K562 (cell line): ENCODE data around the gene CLGN.

Experiments used
- CTCF ChIP-seq, 3 experiments: IDR thresholded peaks in 2 of 3; conservative IDR thresholded peaks in 1 of 3; 2 replicates each; pipeline ENCODE4 v1.5.1; 2011 to 2012; ENCODE audit warnings: low read length in 3 of 3, mild to moderate bottlenecking in 3 of 3, control low read depth in 2 of 3, improper control_type of control experiment in 1 of 3, inconsistent platforms in 1 of 3, low read depth in 1 of 3, mixed read lengths in 1 of 3, moderate library complexity in 1 of 3; ENCODE audit not compliant: insufficient read depth in 2 of 3
- GATAD2B ChIP-seq: fragments of 450-650 bp; IDR thresholded peaks from 2 replicates; pipeline ENCODE4 v1.6.1; 2017; ENCODE audit warnings: mild to moderate bottlenecking, borderline replicate concordance
- HCFC1 ChIP-seq: IDR thresholded peaks from 2 replicates; pipeline ENCODE4 v1.6.1; 2012; ENCODE audit warnings: low read depth, low read length, improper control_type of control experiment
- MBD2 ChIP-seq: sonication (generic); IDR thresholded peaks from 2 replicates; pipeline ENCODE4 v1.6.1; 2016; ENCODE audit warnings: low read depth, borderline replicate concordance
- NCOA2 ChIP-seq, 2 experiments: fragments of 450-650 bp; IDR thresholded peaks; 2 replicates each; pipeline ENCODE4 v1.6.1; 2018; ENCODE audit warnings: mild to moderate bottlenecking in 2 of 2, moderate library complexity in 1 of 2; ENCODE audit not compliant: partially characterized antibody in 2 of 2
- NFYB ChIP-seq: IDR thresholded peaks from 2 replicates; pipeline ENCODE4 v1.6.1; 2011; ENCODE audit warnings: mild to moderate bottlenecking, moderate library complexity; ENCODE audit not compliant: insufficient read length; ENCODE audit errors: extremely low read depth
- NRF1 ChIP-seq, 2 experiments: fragments of 450-650 bp; IDR thresholded peaks in 1 of 2; conservative IDR thresholded peaks in 1 of 2; 2 replicates each; pipeline ENCODE4 v1.6.1; 2014; ENCODE audit warnings: mild to moderate bottlenecking in 2 of 2
- POLR2A ChIP-seq: fragments of 450-650 bp; conservative IDR thresholded peaks from 2 replicates; pipeline ENCODE4 v1.6.1; 2016
- ZNF589 ChIP-seq: fragments of 200-800 bp; sonication (Bioruptor generic); IDR thresholded peaks from 2 replicates; pipeline ENCODE4 v1.6.1; 2016; ENCODE audit warnings: low read depth, missing genetic modification characterization, missing compliant biosample characterization
- TF ChIP-seq, protein P1 (sequence below): sonication (generic); formaldehyde crosslinking; IDR thresholded peaks from 2 replicates; pipeline ENCODE4 v1.9.0; 2022; ENCODE audit warnings: mild to moderate bottlenecking, missing genetic modification reagents

DNA sequence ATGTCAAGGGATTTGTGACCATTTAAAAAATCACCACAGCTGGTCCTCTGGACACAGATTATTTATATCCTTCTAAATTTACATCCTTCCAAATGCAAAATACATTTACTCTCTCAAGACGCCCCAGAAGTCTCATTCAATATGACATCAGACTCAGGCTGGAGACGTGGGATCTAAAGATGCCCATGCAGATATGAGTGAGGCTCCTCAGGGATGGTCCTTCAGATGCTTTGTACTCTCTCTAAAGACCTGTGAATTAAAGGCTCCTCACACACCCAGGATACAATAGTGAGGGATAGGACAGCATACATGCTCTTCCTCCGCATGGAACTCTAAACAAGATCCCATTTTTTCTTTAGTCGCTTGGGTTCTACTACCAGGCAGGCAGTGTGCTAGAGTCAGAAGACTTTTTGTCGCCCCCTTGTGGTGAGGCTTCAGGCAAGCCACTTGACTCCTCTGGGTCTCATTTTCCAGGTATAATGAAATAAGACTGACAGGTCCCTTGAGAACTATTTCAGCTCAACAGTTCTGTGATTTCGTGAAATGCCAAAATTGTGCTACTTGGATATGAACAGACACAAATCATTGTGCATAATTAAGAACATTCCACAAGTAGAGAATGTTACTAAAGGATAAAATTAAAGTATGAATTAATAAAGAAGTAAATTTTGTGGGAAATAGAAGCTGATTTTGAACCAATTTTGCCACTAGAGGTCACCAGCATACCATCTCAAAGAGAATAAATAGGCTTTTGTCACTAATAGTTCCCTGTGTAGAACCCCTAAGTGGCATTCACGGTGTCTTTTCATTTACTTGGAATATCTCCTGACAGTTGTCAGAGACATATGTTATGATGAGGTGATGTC lies 67.7 kb downstream of the CLGN start:
- TF ChIP-seq NCOA2 (IDR thresholded peaks at IDR 0.05; ENCODE audit: partially characterized antibody in 2 of 2) = no peak
- peak; percentile 65 to 80 (median 76) for TF ChIP-seq CTCF (IDR thresholded peaks at IDR 0.05 in 2 of 3, conservative IDR thresholded peaks at IDR 0.05 in 1 of 3; ENCODE audit: insufficient read depth in 2 of 3, low read depth in 1 of 3, low read length in 3 of 3)
- TF ChIP-seq NFYB = no peak
- no peak for TF ChIP-seq POLR2A
- TF ChIP-seq, protein P1, sequence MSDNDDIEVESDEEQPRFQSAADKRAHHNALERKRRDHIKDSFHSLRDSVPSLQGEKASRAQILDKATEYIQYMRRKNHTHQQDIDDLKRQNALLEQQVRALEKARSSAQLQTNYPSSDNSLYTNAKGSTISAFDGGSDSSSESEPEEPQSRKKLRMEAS (CRISPR knock-in tag) = no peak
- TF ChIP-seq NRF1 (conservative IDR thresholded peaks at IDR 0.05 in 1 of 2, IDR thresholded peaks at IDR 0.05 in 1 of 2) = no peak
- no peak for TF ChIP-seq HCFC1
- no peak for TF ChIP-seq MBD2
- TF ChIP-seq GATAD2B = no peak
- TF ChIP-seq ZNF589 (CRISPR knock-in tag) = no peak
